GM23338 (cell line): ENCODE results near the gene MYCL. TPM values are rescaled to one million over a fixed set of nuclear protein-coding genes. Genes with fewer than 3 reads are reported as not detected.

Experiments used
- ATAC-seq: fragments of 200-7000 bp; cut with Tn5 transposase; 3 replicates; pipeline ENCODE4 v1.9.1; 2020
- DNase-seq: peaks from one replicate; pipeline ENCODE4 v3.0.0-alpha.2; 2015; ENCODE audit warnings: low spot score
- H2AFZ ChIP-seq: fragments of 200-600 bp; sonication (generic); 2 replicates; pipeline ENCODE4 v1.8.0; 2016; ENCODE audit warnings: antibody characterized with exemption, mild to moderate bottlenecking, moderate library complexity
- H3F3A ChIP-seq: fragments of 200-600 bp; sonication (generic); replicated peaks from 2 replicates; pipeline ENCODE4 v1.8.0; 2017; ENCODE audit warnings: antibody characterized with exemption, mixed run types, low read depth
- H3K27ac ChIP-seq: fragments of 200-600 bp; sonication (generic); 2 replicates; pipeline ENCODE4 v1.6.1; 2016; ENCODE audit warnings: low read depth
- H3K27me3 ChIP-seq: fragments of 200-600 bp; sonication (generic); 2 replicates; pipeline ENCODE4 v1.8.0; 2016; ENCODE audit warnings: mild to moderate bottlenecking, mixed run types, moderate library complexity; ENCODE audit not compliant: insufficient read depth
- H3K36me3 ChIP-seq: fragments of 200-600 bp; sonication (generic); 2 replicates; pipeline ENCODE4 v1.8.0; 2016; ENCODE audit warnings: mild to moderate bottlenecking; ENCODE audit not compliant: insufficient read depth
- H3K4me1 ChIP-seq: fragments of 200-600 bp; sonication (generic); 2 replicates; pipeline ENCODE4 v1.8.0; 2016; ENCODE audit warnings: mild to moderate bottlenecking, moderate library complexity; ENCODE audit not compliant: insufficient read depth
- H3K4me2 ChIP-seq: fragments of 200-600 bp; sonication (generic); 2 replicates; pipeline ENCODE4 v1.7.1; 2017; ENCODE audit warnings: mixed run types
- H3K4me3 ChIP-seq: fragments of 200-600 bp; sonication (generic); 2 replicates; pipeline ENCODE4 v1.6.1; 2016; ENCODE audit warnings: mixed run types
- H3K79me2 ChIP-seq: fragments of 200-600 bp; sonication (generic); replicated peaks from 2 replicates; pipeline ENCODE4 v1.8.0; 2017; ENCODE audit warnings: mild to moderate bottlenecking; ENCODE audit not compliant: insufficient read depth
- H3K9me2 ChIP-seq: fragments of 200-600 bp; sonication (generic); 2 replicates; pipeline ENCODE4 v1.8.0; 2017; ENCODE audit not compliant: insufficient read depth
- H4K20me1 ChIP-seq: fragments of 200-600 bp; sonication (generic); replicated peaks from 2 replicates; pipeline ENCODE4 v1.8.0; 2017; ENCODE audit warnings: mild to moderate bottlenecking; ENCODE audit not compliant: insufficient read depth
- H3K27ac Mint-ChIP-seq: 2 replicates; pipeline ENCODE4 v1.8.0; 2020; ENCODE audit warnings: inconsistent platforms, mild to moderate bottlenecking, moderate library complexity, mixed read lengths
- H3K27me3 Mint-ChIP-seq: 3 replicates; pipeline ENCODE4 v1.8.0; 2022; ENCODE audit warnings: low read depth, mild to moderate bottlenecking, moderate library complexity, mixed read lengths, inconsistent platforms; ENCODE audit not compliant: insufficient read depth, poor library complexity
- H3K36me3 Mint-ChIP-seq: 3 replicates; pipeline ENCODE4 v1.8.0; 2021; ENCODE audit warnings: low read depth, mild to moderate bottlenecking, inconsistent platforms, moderate library complexity, mixed read lengths
- H3K4me1 Mint-ChIP-seq: 3 replicates; pipeline ENCODE4 v1.8.0; 2020; ENCODE audit warnings: mild to moderate bottlenecking, inconsistent platforms, mixed read lengths
- H3K4me3 Mint-ChIP-seq: 3 replicates; pipeline ENCODE4 v1.8.0; 2021; ENCODE audit warnings: moderate library complexity, mild to moderate bottlenecking, inconsistent platforms, mixed read lengths
- H3K9me3 Mint-ChIP-seq: 3 replicates; pipeline ENCODE4 v1.8.0; 2020; ENCODE audit warnings: moderate library complexity, mild to moderate bottlenecking, inconsistent platforms, mixed read lengths
- CREB1 ChIP-seq: fragments of 250-450 bp; sonication (Bioruptor Pico); IDR thresholded peaks from 2 replicates; pipeline ENCODE4 v1.5.0; 2020; ENCODE audit warnings: low read depth, mild to moderate bottlenecking, moderate library complexity
- ETS1 ChIP-seq: IDR thresholded peaks from 2 replicates; pipeline ENCODE4 v1.6.1; 2016; ENCODE audit warnings: antibody characterized with exemption
- EZH2 ChIP-seq: fragments of 200-600 bp; sonication (generic); IDR thresholded peaks from one replicate; pipeline ENCODE4 v1.8.0; 2017; ENCODE audit warnings: antibody characterized with exemption, mild to moderate bottlenecking, low read depth; ENCODE audit not compliant: unreplicated experiment
- EZH2phosphoT487 ChIP-seq: fragments of 200-600 bp; sonication (generic); IDR thresholded peaks from one replicate; pipeline ENCODE4 v1.8.1; 2018; ENCODE audit warnings: antibody characterized with exemption; ENCODE audit not compliant: unreplicated experiment
- JUNB ChIP-seq: IDR thresholded peaks from one replicate; pipeline ENCODE4 v1.6.1; 2016; ENCODE audit warnings: antibody characterized with exemption; ENCODE audit not compliant: unreplicated experiment
- NANOG ChIP-seq: IDR thresholded peaks from 2 replicates; pipeline ENCODE4 v1.6.1; 2016; ENCODE audit warnings: antibody characterized with exemption, borderline replicate concordance
- POLR2AphosphoS5 ChIP-seq: IDR thresholded peaks from 2 replicates; pipeline ENCODE4 v1.6.1; 2016; ENCODE audit warnings: antibody characterized with exemption, low read depth
- STAT1 ChIP-seq: IDR thresholded peaks from one replicate; pipeline ENCODE4 v1.6.1; 2016; ENCODE audit warnings: antibody characterized with exemption; ENCODE audit not compliant: unreplicated experiment
- ZNF114 ChIP-seq: fragments of 250-450 bp; sonication (Bioruptor Pico); IDR thresholded peaks from 2 replicates; pipeline ENCODE4 v1.5.0; 2020; ENCODE audit warnings: mild to moderate bottlenecking, moderate library complexity
- ZNF331 ChIP-seq: fragments of 250-450 bp; sonication (Bioruptor Pico); IDR thresholded peaks from 2 replicates; pipeline ENCODE4 v1.5.0; 2020; ENCODE audit warnings: low read depth, mild to moderate bottlenecking, moderate library complexity
- polyA plus RNA-seq: library from polyadenylated mRNA; unstranded; fragments of >200 nt; fragmentation: Nextera tagmentation; extraction: Ambion mirVana; gene quantifications from 2 replicates; pipeline ENCODE4 v1.2.1, GENCODE V29; 2016
- total RNA-seq: library from RNA; depleted of rRNA; stranded (reverse); fragments of >200 nt; shearing (Covaris generic); gene quantifications from 2 replicates; pipeline ENCODE4 v1.2.3, GENCODE V29; 2014
- TF ChIP-seq, protein P1 (sequence below), 2 experiments: fragments of 200-600 bp in 1 of 2; sonication (generic) in 1 of 2; conservative IDR thresholded peaks; 2 replicates each; pipeline versions ENCODE4 v1.5.1 to v1.6.1; 2016 to 2017; ENCODE audit warnings: antibody characterized with exemption in 2 of 2, low read depth in 2 of 2, mild to moderate bottlenecking in 2 of 2, moderate library complexity in 1 of 2
- TF ChIP-seq, protein P2 (sequence below): fragments of 250-450 bp; sonication (Bioruptor Pico); IDR thresholded peaks from 2 replicates; pipeline ENCODE4 v1.5.0; 2020; ENCODE audit warnings: mild to moderate bottlenecking, moderate library complexity
- TF ChIP-seq, protein P3 (sequence below): IDR thresholded peaks from one replicate; pipeline ENCODE4 v1.6.1; 2018; ENCODE audit warnings: antibody characterized with exemption; ENCODE audit not compliant: unreplicated experiment

MYCL gene
- total and polyA plus RNA-seq, 2 experiments from 2014 or later: 8.2 to 41.1 TPM

DNA sequence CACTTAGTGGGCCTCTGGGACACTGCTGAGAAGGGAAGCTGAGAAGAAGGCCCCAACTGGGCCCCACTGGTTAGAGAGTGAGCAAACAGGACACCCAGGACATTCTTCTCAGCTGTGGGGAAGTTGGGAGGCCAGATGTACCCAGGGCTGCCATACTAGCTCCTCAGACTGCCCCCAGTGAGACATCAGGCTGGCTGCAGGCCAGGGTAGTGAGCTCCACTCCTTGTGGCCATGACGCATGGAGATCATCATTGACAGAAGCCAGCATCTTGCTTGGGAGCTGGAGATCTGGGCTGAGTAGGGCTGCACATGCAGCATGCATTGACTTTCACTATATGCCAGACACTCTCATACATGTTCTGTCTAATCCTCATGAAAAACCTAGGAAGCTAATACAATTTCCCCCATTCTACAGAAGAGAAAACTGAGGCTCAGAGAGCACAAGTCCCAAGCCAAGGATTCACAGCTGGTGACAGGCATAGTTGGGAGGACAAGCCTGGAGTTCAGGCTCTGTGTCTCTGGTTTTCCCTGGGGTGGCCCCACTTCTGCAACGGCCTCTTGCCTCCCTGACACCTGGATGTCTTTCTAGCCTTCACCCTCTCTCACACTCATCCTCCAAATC lies 24.1 kb upstream of the MYCL start:
- Histone ChIP-seq H3K27me3 (peaks cover 3% of the 10 kb centered on the region; the same call in 1 of the 2 replicates), H3K27ac (no peak overlapping the region), H2AFZ (no peak overlapping the region), H3K9me2 (no peaks in the 10 kb centered on the region), H3K4me1 (peaks cover 16% of the 10 kb centered on the region), H3K4me2 (no peak overlapping the region), H3K36me3 (no peaks in the 10 kb centered on the region), H3F3A (peaks cover 15% of the 10 kb centered on the region; the same call in 1 of the 2 replicates), H3K79me2 (no peaks in the 10 kb centered on the region), H3K4me3 (no peak overlapping the region), H4K20me1 (no peaks in the 10 kb centered on the region)
- Mint-ChIP-seq H3K4me3 (no peak overlapping the region), H3K27ac (no peak overlapping the region), H3K9me3 (no peaks in the 10 kb centered on the region), H3K27me3 (peaks cover 16% of the 10 kb centered on the region), H3K36me3 (no peaks in the 10 kb centered on the region), H3K4me1 (peaks cover 22% of the 10 kb centered on the region)
- no peak for TF ChIP-seq ZNF114 (CRISPR knock-in tag)
- no peak for TF ChIP-seq CREB1
- TF ChIP-seq JUNB: no peak
- TF ChIP-seq, protein P1, sequence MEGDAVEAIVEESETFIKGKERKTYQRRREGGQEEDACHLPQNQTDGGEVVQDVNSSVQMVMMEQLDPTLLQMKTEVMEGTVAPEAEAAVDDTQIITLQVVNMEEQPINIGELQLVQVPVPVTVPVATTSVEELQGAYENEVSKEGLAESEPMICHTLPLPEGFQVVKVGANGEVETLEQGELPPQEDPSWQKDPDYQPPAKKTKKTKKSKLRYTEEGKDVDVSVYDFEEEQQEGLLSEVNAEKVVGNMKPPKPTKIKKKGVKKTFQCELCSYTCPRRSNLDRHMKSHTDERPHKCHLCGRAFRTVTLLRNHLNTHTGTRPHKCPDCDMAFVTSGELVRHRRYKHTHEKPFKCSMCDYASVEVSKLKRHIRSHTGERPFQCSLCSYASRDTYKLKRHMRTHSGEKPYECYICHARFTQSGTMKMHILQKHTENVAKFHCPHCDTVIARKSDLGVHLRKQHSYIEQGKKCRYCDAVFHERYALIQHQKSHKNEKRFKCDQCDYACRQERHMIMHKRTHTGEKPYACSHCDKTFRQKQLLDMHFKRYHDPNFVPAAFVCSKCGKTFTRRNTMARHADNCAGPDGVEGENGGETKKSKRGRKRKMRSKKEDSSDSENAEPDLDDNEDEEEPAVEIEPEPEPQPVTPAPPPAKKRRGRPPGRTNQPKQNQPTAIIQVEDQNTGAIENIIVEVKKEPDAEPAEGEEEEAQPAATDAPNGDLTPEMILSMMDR (conservative IDR thresholded peaks at IDR 0.05; ENCODE audit: low read depth in 2 of 2): no peak
- no peak for TF ChIP-seq ETS1
- TF ChIP-seq, protein P2, sequence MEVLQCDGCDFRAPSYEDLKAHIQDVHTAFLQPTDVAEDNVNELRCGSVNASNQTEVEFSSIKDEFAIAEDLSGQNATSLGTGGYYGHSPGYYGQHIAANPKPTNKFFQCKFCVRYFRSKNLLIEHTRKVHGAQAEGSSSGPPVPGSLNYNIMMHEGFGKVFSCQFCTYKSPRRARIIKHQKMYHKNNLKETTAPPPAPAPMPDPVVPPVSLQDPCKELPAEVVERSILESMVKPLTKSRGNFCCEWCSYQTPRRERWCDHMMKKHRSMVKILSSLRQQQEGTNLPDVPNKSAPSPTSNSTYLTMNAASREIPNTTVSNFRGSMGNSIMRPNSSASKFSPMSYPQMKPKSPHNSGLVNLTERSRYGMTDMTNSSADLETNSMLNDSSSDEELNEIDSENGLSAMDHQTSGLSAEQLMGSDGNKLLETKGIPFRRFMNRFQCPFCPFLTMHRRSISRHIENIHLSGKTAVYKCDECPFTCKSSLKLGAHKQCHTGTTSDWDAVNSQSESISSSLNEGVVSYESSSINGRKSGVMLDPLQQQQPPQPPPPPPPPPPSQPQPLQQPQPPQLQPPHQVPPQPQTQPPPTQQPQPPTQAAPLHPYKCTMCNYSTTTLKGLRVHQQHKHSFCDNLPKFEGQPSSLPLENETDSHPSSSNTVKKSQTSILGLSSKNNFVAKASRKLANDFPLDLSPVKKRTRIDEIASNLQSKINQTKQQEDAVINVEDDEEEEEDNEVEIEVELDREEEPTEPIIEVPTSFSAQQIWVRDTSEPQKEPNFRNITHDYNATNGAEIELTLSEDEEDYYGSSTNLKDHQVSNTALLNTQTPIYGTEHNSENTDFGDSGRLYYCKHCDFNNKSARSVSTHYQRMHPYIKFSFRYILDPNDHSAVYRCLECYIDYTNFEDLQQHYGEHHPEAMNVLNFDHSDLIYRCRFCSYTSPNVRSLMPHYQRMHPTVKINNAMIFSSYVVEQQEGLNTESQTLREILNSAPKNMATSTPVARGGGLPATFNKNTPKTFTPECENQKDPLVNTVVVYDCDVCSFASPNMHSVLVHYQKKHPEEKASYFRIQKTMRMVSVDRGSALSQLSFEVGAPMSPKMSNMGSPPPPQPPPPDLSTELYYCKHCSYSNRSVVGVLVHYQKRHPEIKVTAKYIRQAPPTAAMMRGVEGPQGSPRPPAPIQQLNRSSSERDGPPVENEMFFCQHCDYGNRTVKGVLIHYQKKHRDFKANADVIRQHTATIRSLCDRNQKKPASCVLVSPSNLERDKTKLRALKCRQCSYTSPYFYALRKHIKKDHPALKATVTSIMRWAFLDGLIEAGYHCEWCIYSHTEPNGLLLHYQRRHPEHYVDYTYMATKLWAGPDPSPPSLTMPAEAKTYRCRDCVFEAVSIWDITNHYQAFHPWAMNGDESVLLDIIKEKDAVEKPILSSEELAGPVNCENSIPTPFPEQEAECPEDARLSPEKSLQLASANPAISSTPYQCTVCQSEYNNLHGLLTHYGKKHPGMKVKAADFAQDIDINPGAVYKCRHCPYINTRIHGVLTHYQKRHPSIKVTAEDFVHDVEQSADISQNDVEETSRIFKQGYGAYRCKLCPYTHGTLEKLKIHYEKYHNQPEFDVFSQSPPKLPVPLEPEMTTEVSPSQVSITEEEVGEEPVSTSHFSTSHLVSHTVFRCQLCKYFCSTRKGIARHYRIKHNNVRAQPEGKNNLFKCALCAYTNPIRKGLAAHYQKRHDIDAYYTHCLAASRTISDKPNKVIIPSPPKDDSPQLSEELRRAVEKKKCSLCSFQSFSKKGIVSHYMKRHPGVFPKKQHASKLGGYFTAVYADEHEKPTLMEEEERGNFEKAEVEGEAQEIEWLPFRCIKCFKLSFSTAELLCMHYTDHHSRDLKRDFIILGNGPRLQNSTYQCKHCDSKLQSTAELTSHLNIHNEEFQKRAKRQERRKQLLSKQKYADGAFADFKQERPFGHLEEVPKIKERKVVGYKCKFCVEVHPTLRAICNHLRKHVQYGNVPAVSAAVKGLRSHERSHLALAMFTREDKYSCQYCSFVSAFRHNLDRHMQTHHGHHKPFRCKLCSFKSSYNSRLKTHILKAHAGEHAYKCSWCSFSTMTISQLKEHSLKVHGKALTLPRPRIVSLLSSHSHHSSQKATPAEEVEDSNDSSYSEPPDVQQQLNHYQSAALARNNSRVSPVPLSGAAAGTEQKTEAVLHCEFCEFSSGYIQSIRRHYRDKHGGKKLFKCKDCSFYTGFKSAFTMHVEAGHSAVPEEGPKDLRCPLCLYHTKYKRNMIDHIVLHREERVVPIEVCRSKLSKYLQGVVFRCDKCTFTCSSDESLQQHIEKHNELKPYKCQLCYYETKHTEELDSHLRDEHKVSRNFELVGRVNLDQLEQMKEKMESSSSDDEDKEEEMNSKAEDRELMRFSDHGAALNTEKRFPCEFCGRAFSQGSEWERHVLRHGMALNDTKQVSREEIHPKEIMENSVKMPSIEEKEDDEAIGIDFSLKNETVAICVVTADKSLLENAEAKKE (CRISPR knock-in tag): no peak
- TF ChIP-seq STAT1: no peak
- TF ChIP-seq NANOG: no peak
- no peak for TF ChIP-seq EZH2phosphoT487
- no peak for TF ChIP-seq EZH2
- no peak for TF ChIP-seq POLR2AphosphoS5
- TF ChIP-seq, protein P3, sequence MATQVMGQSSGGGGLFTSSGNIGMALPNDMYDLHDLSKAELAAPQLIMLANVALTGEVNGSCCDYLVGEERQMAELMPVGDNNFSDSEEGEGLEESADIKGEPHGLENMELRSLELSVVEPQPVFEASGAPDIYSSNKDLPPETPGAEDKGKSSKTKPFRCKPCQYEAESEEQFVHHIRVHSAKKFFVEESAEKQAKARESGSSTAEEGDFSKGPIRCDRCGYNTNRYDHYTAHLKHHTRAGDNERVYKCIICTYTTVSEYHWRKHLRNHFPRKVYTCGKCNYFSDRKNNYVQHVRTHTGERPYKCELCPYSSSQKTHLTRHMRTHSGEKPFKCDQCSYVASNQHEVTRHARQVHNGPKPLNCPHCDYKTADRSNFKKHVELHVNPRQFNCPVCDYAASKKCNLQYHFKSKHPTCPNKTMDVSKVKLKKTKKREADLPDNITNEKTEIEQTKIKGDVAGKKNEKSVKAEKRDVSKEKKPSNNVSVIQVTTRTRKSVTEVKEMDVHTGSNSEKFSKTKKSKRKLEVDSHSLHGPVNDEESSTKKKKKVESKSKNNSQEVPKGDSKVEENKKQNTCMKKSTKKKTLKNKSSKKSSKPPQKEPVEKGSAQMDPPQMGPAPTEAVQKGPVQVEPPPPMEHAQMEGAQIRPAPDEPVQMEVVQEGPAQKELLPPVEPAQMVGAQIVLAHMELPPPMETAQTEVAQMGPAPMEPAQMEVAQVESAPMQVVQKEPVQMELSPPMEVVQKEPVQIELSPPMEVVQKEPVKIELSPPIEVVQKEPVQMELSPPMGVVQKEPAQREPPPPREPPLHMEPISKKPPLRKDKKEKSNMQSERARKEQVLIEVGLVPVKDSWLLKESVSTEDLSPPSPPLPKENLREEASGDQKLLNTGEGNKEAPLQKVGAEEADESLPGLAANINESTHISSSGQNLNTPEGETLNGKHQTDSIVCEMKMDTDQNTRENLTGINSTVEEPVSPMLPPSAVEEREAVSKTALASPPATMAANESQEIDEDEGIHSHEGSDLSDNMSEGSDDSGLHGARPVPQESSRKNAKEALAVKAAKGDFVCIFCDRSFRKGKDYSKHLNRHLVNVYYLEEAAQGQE: no peak
- no peak for TF ChIP-seq ZNF331 (CRISPR knock-in tag)
- ATAC-seq (no peak), DNase-seq (no peak)
